Left lung (tissue), 10 donors: Measurements from ENCODE around the gene NME7. TPM values are rescaled to one million over a fixed set of nuclear protein-coding genes. Genes with fewer than 3 reads are reported as not detected.

Experiments used
- ATAC-seq: fragments of 200-7000 bp; cut with Tn5 transposase; one replicate; pipeline ENCODE4 v1.9.1; 2020; ENCODE audit warnings: moderate library complexity
- DNase-seq, 4 donors: peaks; one replicate each; pipeline ENCODE4 v3.0.0-alpha.2; 2013 to 2020
- H3K27ac ChIP-seq, 2 donors: fragments of 200-600 bp; sonication (generic) in 1 of 2; one replicate each; pipeline versions ENCODE4 v1.5.0 to v1.8.0; 2020 to 2021
- H3K27me3 ChIP-seq, 2 donors: fragments of 200-600 bp; sonication (generic) in 1 of 2; one replicate each; pipeline versions ENCODE4 v1.5.0 to v1.8.0; 2020 to 2021
- H3K36me3 ChIP-seq, 2 donors: fragments of 200-600 bp; sonication (generic) in 1 of 2; one replicate each; pipeline versions ENCODE4 v1.5.0 to v1.8.0; 2020 to 2021
- H3K4me1 ChIP-seq, 2 donors: fragments of 200-600 bp; one replicate each; pipeline ENCODE4 v1.8.0; 2021
- H3K4me3 ChIP-seq, 2 donors: fragments of 200-600 bp; sonication (generic) in 1 of 2; one replicate each; pipeline versions ENCODE4 v1.5.0 to v1.8.0; 2020 to 2021; ENCODE audit warnings: mild to moderate bottlenecking in 1 of 2
- H3K9me3 ChIP-seq, 2 donors: fragments of 200-600 bp; sonication (generic) in 1 of 2; one replicate each; pipeline versions ENCODE4 v1.5.0 to v1.8.0; 2020 to 2021
- CTCF ChIP-seq, 2 donors: fragments of 200-600 bp; sonication (generic) in 1 of 2; IDR thresholded peaks; one replicate each; pipeline versions ENCODE4 v1.5.0 to v1.8.0; 2021; ENCODE audit warnings: antibody characterized with exemption in 2 of 2
- intact Hi-C, 2 donors: fragments of 100-400 bp; cut with DNase I; formaldehyde crosslinking; loops; one replicate each; pipeline versions ENCODE4 v1.11.2 to v1.14.2; 2022
- polyA plus RNA-seq, 6 donors: library from polyadenylated mRNA; unstranded; fragments of 120-200 nt; gene quantifications; one replicate each; pipeline ENCODE4 v1.2.1, GENCODE V29; 2013; ENCODE audit not compliant: insufficient read length in 6 of 6
- total RNA-seq, 2 donors: library from RNA; stranded (reverse); fragmentation: NEBNext Ultra II Directional; extraction: Animal tissue kit (Norgen Biotek cat#: 25700); gene quantifications; one replicate each; pipeline ENCODE4 v1.2.1, GENCODE V29; 2021
- donor health status: DM: no; HTN: yes; CAD: no.
- donor health status: DM: no; HTN: no; CAD: no.

Gene NME7
- total and polyA plus RNA-seq, 8 donors, result 13.6 to 77.6 (median 59.3) TPM

GRCh38 chr1:169236880-169237279 is 130.7 kb downstream of the NME7 start:
- intact Hi-C loops, result no loop called here
- Histone ChIP-seq H3K4me1 (no peaks in the 10 kb centered on the region), H3K27me3 (no peaks in the 10 kb centered on the region), H3K4me3 (no peak overlapping the region), H3K36me3 (no peaks in the 10 kb centered on the region), H3K9me3 (no peaks in the 10 kb centered on the region), H3K27ac (no peak overlapping the region)
- DNase-seq (no peak), ATAC-seq (no peak)
- no peak for TF ChIP-seq CTCF (IDR thresholded peaks at IDR 0.05)

- no peaks in the 10 kb centered on the region for H3K4me1 ChIP-seq
- no peak overlapping the region for H3K4me3 ChIP-seq
- intact Hi-C loops, result no loop called here
- ATAC-seq (no peak), DNase-seq (no peak)
- no peak for TF ChIP-seq CTCF (IDR thresholded peaks at IDR 0.05)
- H3K27me3 ChIP-seq, result no peaks in the 10 kb centered on the region
- no peaks in the 10 kb centered on the region for H3K9me3 ChIP-seq
- H3K36me3 ChIP-seq, result no peaks in the 10 kb centered on the region
- H3K27ac ChIP-seq, result no peak overlapping the region
Measured at GRCh38 chr1:169236143-169236542, 131.5 kb downstream of the NME7 start.

GRCh38 chr1:169235568-169235967 is 132.0 kb downstream of the NME7 start:
- DNase-seq (no peak), ATAC-seq (no peak)
- intact Hi-C loops, result no loop called here
- no peaks in the 10 kb centered on the region for H3K36me3 ChIP-seq
- H3K27ac ChIP-seq, result no peak overlapping the region
- no peaks in the 10 kb centered on the region for H3K27me3 ChIP-seq
- no peaks in the 10 kb centered on the region for H3K9me3 ChIP-seq
- H3K4me3 ChIP-seq, result no peak overlapping the region
- no peak for TF ChIP-seq CTCF (IDR thresholded peaks at IDR 0.05)
- no peaks in the 10 kb centered on the region for H3K4me1 ChIP-seq

- intact Hi-C loops, result no loop called here
- H3K4me1 ChIP-seq, result no peaks in the 10 kb centered on the region
- no peak for TF ChIP-seq CTCF (IDR thresholded peaks at IDR 0.05)
- H3K4me3 ChIP-seq, result no peak overlapping the region
- no peaks in the 10 kb centered on the region for H3K36me3 ChIP-seq
- no peak for DNase-seq
- no peaks in the 10 kb centered on the region for H3K9me3 ChIP-seq
- H3K27me3 ChIP-seq, result no peaks in the 10 kb centered on the region
- H3K27ac ChIP-seq, result no peak overlapping the region
- ATAC-seq, result no peak
Measured at GRCh38 chr1:169234780-169235179, 132.8 kb downstream of the NME7 start.

- Histone ChIP-seq H3K9me3 (no peaks in the 10 kb centered on the region), H3K4me1 (no peaks in the 10 kb centered on the region), H3K36me3 (no peaks in the 10 kb centered on the region), H3K4me3 (no peak overlapping the region), H3K27ac (no peak overlapping the region), H3K27me3 (no peaks in the 10 kb centered on the region)
- no peak for TF ChIP-seq CTCF (IDR thresholded peaks at IDR 0.05)
- intact Hi-C loops, result no loop called here
- no peak for ATAC-seq
- no peak for DNase-seq
Measured at GRCh38 chr1:169217636-169218035, 150.0 kb downstream of the NME7 start.
